ENCODE results near the gene BACE1-AS.
"Not testable (repeated sequence)": the region's sequence is repeated elsewhere in the genome, so short reads cannot be mapped to it uniquely, and the experiment has no call there.

BACE1-AS gene

GRCh38 chr11:117295438-117296137 is 4.4 kb downstream of the BACE1-AS start:
- DNase-seq: no peak

- DNase-seq: no peak
These were observed 5.7 kb downstream of the BACE1-AS start for GRCh38 chr11:117296881-117297280.

- no peak for DNase-seq
These were observed 7.0 kb downstream of the BACE1-AS start for GRCh38 chr11:117298195-117298594.

DNA sequence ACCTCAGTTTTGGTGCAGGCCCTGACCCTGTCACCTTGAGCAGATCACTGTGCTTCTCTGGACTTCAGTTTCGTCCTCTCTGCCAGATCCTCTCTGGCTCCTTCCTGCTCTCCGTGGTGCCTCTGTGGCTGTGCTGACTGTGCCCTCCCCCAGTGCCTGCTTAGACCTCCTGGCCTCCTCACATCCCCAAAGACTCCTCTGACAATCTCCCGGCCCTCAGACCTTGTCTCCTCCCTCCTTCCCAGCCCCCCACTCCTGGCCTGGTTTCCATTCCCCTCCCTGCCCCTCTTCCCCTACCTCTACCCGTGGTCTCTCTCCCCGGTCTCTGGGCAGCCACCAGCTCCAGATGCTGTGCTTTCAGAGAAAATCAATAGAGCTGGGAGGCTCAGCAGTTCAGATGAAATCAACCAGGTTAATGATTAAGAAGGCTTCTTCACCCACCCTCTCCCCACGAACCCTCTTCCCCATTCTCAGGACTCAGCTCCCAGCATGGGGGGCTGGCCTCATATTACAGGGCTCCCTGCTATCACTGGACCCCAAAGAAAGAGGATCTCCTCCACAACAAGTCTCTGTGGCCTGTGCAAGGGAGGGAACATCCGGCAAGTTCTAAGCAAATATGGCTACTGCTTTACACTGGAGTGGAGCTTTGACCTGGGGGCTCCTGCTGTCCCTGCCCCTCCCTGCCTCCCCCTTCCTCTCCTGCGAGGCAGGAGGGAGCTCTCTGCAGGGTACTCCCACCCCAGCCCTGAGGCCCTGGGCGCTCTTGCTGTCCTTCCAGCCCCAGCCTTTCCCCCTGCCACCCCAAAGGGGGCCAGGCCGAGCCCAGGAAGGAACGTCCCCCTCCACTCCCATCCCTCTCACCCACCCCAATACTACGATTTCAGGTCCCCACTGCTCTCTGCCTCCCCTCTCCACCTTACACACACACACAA is 8.5 kb downstream of the BACE1-AS start:
- no peak for DNase-seq

DNA sequence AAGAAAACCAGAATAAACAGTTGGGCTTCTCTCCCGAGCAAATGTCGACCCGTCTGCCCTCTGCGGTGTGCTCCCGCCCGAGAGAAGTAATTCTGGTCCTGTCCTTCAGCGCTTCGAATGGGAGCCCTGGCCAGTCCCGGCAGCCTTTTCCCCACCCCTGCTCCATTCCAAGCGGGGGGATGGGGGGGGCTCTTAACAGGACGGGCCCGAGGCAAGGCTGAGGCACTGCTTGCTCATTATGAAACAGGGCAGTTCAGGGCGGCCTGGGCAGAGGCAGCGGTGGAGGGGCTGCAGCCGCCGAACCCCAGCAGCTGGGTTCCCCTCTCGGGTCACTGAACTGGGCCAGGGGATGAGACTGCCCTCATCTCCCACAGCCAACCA is 9.1 kb downstream of the BACE1-AS start:
- DNase-seq: no peak

DNA sequence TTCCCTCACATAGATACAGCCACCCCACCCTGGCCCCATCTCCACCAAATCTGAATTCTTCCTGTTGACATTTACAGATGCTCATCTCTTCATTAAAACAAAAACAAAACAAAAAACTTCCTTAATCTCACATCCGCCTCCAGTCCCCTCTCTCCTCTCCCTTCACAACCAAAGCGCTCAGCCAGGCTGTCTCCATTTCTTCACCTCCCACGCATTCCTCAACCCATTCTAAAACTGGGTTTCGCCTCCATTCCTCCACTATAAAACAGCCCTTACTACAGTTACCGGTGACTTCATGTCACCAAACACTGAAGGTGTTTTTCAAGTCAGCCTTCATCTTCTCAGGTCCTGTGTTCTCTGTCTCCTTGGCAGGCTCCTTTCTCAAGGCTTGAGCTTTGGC is 9.6 kb downstream of the BACE1-AS start:
- DNase-seq: no peak

DNA sequence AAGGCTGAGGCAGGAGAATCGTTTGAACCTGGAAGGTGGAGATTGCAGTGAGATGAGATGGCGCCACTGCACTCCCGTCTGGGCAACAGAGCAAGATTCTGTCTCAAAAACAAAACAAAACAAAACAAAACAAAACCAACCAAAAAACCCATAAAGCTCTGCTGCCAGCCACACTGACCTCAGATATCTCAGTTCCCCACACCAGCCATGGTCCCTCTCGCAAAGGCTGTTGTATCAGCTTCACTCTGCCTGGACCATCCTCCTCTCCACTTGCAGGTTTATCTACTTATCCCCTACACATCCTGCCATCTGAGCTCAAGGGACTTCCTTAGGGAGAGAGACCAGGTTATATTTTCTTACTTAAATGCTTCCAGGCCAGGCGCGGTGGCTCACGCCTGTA is 11.1 kb downstream of the BACE1-AS start:
- DNase-seq: no peak

- no peak for DNase-seq
These were observed 12.0 kb downstream of the BACE1-AS start for GRCh38 chr11:117303101-117303500.

- no peak for DNase-seq
These were observed 12.6 kb downstream of the BACE1-AS start for GRCh38 chr11:117303646-117304315.

DNA sequence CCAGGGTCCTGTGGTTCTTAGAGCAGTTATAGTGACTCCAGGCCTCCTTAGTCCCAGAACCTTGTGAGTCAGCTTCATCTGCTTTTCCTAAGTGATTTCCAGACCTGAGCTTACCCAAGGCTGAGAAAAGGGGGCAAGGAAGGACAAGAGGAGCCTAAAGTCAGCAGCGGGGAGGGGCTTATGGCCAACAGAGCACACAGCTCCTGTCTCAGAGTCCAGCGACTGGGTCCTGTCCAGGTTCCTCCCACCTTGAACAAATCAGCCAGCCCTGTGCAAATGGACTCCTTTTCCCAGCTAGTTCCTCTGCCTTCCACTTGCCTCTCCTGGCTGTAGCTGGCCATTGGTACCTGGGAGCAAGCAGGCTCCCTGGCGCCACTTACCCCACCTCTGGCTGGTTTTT is 14.0 kb downstream of the BACE1-AS start:
- DNase-seq: no peak

GRCh38 chr11:117309310-117309709 is 18.2 kb downstream of the BACE1-AS start:
- no peak for DNase-seq

DNA sequence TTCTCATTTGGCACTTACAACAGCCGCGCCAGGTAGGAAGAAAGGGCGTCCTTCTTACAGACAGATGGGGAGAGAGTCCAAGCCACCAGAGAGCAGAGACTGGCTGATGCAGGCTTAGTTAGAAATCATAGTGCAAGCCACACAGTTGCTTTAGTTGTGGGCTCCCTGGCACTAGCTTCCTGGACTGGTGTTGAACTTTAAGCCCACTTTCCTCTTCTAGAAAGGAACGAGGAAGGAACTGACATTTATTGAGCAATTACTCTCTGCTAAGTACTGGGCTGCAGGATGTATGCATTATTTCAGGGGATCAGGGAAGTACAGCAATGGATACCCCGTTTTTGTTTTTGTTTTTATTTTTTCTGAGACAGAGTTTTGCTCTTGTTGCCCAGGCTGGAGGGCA is 21.9 kb downstream of the BACE1-AS start:
- DNase-seq: no peak

- no peak for DNase-seq
These were observed 23.0 kb downstream of the BACE1-AS start for GRCh38 chr11:117313828-117314768.

DNA sequence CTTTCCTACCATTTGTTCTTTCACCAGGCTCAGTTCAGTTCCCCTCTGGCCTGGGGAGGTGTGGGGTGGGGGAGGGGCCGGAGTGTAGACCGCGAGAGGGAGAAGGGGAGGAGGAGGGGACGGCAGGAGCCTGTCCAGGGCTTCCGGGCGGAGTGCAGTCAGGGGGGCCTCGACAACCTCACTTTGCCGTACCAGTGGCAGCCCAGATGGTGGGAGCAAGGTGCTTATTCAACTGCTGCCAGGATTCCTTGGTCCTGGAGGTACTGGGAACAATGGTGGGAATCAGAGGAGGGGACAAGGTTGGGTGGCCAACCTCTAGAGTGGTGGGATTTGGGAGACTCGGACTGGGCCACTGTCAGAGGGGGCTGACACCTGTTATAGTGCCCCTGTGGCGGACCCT is 23.7 kb downstream of the BACE1-AS start:
- DNase-seq: no peak

GRCh38 chr11:117315285-117316196 is 24.4 kb downstream of the BACE1-AS start:
- DNase-seq: no peak

DNA sequence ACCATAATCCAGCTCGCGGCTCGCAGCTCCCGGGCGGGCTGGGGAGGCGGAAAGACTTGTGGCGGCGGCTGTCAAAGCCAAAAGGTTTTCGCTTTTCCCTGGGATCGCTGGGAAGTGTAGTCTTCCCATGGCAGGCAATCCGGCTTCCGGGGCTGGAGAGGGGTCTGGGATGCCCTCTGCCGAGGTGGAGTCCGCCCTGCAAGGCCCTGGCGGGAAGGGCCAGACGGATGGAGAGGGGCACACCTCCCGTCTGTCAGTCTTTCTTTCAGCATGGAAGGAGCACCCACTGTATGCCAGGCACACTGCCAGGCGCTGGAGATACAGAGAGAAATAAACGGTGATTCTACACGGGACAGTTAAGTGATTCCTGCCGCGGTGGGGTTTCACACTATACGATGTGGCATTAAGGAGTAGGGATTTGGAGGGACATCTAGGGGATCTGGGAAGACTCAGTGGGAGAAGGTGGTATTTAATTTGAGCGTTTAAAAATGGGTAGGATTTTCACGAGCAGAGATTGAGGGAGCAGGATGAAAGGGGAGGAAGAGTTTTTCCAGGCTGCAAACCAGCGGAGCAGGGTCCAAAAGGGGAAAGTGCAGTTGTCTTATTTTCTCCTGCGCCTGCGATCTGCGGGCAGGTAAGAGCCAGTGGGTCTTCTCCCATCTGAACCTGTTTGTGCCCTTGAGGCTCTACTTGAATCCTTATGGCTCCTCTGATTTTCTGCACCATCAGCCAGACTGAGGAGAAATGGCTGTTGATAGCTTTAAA is 25.2 kb downstream of the BACE1-AS start, which contains the start of gene BACE1:
Gene BACE1 (minus strand): TSS at position 60 of the 765 bp plus-strand sequence. CDS start 461 bp downstream, outside the sequence.
- DNase-seq: peak; percentile 22

DNA sequence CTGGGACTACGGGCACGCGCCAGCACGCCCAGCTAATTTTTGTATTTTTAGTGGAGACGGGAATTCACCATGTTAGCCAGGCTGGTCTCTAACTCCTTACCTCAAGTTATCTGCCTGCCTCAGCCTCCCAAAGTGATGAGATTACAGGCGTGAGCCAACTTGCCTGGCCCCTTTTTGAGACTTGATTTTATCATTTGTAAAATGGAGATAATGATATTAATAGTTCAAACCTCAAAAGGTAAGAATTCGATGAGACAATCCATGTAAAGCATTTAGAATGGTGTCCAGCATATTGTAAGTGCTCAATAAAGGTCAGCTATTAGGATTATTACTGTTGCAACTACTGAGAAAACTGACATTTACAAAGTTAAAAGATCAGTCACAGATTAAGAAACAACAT is 27.6 kb downstream of the BACE1-AS start:
- no peak for DNase-seq

DNA sequence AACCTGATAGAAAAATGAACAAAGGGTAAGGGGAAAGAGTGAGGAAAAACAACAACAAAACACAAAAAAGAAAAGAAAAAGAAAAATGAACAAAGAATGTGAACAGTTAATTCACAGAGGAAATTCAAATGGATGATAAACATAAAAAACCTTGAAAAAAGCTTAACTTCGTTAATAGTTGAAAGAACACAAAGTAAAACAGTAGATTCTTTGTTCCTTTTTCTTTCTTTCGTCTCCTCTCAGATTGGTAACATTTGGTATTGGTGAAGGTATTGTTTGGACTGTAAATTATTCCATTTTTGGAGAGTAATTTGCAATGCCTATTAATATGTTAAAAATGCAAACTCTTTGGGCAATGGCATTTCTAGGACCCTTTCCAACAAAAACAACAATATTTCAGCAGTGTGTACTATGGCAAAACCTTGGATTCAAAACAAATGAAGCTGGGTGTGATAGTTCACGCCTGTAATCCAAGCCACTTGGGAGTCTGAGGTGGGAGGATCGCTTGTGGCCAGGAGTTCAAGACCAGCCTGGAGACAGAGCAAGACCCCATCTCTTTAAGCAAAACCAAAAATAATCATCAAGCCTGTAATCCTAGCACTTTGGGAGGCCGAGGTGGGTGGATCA is 28.2 kb downstream of the BACE1-AS start:
- no peak for DNase-seq

- DNase-seq: not testable (repeated sequence)
These were observed 36.1 kb downstream of the BACE1-AS start for GRCh38 chr11:117327255-117327566.

Data from activated CD4-positive, alpha-beta T cell treated with anti-CD3 and anti-CD28 coated beads, Interleukin-10, Interleukin-2, amounts not matched to agents 100 ng/mL and 50 ng/mL, durations not matched to agents 16 hours and 8 hours (primary cell).